Measurements from ENCODE around the gene WBP1L. TPM values are rescaled to one million over a fixed set of nuclear protein-coding genes. Genes with fewer than 3 reads are reported as not detected.

Gene WBP1L
- total RNA-seq, 2 experiments from 2014 or later = 11.8 to 12.0 TPM

- peaks cover 41% of the 10 kb centered on the region for H3K4me1 Mint-ChIP-seq
- DNase-seq = no peak
- H3K27ac Mint-ChIP-seq = peak overlapping the region; percentile 79
- H3K36me3 Mint-ChIP-seq = peaks cover 7% of the 10 kb centered on the region
- no peaks in the 10 kb centered on the region for H3K27me3 Mint-ChIP-seq
- peak overlapping the region; percentile 29 for H3K4me3 Mint-ChIP-seq
- no peaks in the 10 kb centered on the region for H3K9me3 Mint-ChIP-seq
Observed at GRCh38 chr10:102795453-102796406, 52.0 kb downstream of the WBP1L start.

GRCh38 chr10:102796407-102797176 lies 52.8 kb downstream of the WBP1L start:
- peak; percentile 65 for DNase-seq
- Mint-ChIP-seq H3K27ac (peak overlapping the region; percentile 74), H3K27me3 (no peaks in the 10 kb centered on the region), H3K9me3 (no peaks in the 10 kb centered on the region), H3K4me1 (peaks cover 46% of the 10 kb centered on the region), H3K36me3 (peaks cover 7% of the 10 kb centered on the region), H3K4me3 (peak overlapping the region; percentile 29)

- no peak overlapping the region for H3K4me3 Mint-ChIP-seq
- peaks cover 3% of the 10 kb centered on the region for H3K9me3 Mint-ChIP-seq
- H3K27ac Mint-ChIP-seq = no peak overlapping the region
- peaks cover 53% of the 10 kb centered on the region for H3K4me1 Mint-ChIP-seq
- H3K27me3 Mint-ChIP-seq = no peaks in the 10 kb centered on the region
- no peak for DNase-seq
- H3K36me3 Mint-ChIP-seq = peaks cover 20% of the 10 kb centered on the region
Observed at GRCh38 chr10:102799691-102800471, 56.1 kb downstream of the WBP1L start.

- Mint-ChIP-seq H3K27me3 (no peaks in the 10 kb centered on the region), H3K27ac (no peak overlapping the region), H3K9me3 (peaks cover 3% of the 10 kb centered on the region), H3K36me3 (peaks cover 19% of the 10 kb centered on the region), H3K4me3 (no peak overlapping the region), H3K4me1 (peaks cover 46% of the 10 kb centered on the region)
- no peak for DNase-seq
Observed at GRCh38 chr10:102800611-102801335, 57.0 kb downstream of the WBP1L start.

GRCh38 chr10:102801496-102801895 lies 57.7 kb downstream of the WBP1L start:
- peaks cover 3% of the 10 kb centered on the region for H3K9me3 Mint-ChIP-seq
- H3K4me3 Mint-ChIP-seq = no peak overlapping the region
- peaks cover 19% of the 10 kb centered on the region for H3K36me3 Mint-ChIP-seq
- no peak overlapping the region for H3K27ac Mint-ChIP-seq
- no peaks in the 10 kb centered on the region for H3K27me3 Mint-ChIP-seq
- no peak for DNase-seq
- H3K4me1 Mint-ChIP-seq = peaks cover 39% of the 10 kb centered on the region

- no peaks in the 10 kb centered on the region for H3K27me3 Mint-ChIP-seq
- H3K36me3 Mint-ChIP-seq = peaks cover 19% of the 10 kb centered on the region
- peak overlapping the region; percentile 89 for H3K27ac Mint-ChIP-seq
- DNase-seq = no peak
- H3K4me3 Mint-ChIP-seq = no peak overlapping the region
- H3K4me1 Mint-ChIP-seq = peaks cover 34% of the 10 kb centered on the region
- H3K9me3 Mint-ChIP-seq = peaks cover 3% of the 10 kb centered on the region
Observed at GRCh38 chr10:102801978-102802377, 58.2 kb downstream of the WBP1L start.

- Mint-ChIP-seq H3K27ac (peak overlapping the region; percentile 89), H3K4me3 (peak overlapping the region; percentile 8), H3K27me3 (no peaks in the 10 kb centered on the region), H3K36me3 (peaks cover 19% of the 10 kb centered on the region), H3K9me3 (peaks cover 3% of the 10 kb centered on the region), H3K4me1 (peaks cover 33% of the 10 kb centered on the region)
- peak; percentile 20 for DNase-seq
Observed at GRCh38 chr10:102802920-102803534, 59.3 kb downstream of the WBP1L start.

- H3K36me3 Mint-ChIP-seq = peaks cover 19% of the 10 kb centered on the region
- peaks cover 36% of the 10 kb centered on the region for H3K4me1 Mint-ChIP-seq
- no peaks in the 10 kb centered on the region for H3K27me3 Mint-ChIP-seq
- DNase-seq = no peak
- peaks cover 3% of the 10 kb centered on the region for H3K9me3 Mint-ChIP-seq
- H3K4me3 Mint-ChIP-seq = no peak overlapping the region
- peak overlapping the region; percentile 57 for H3K27ac Mint-ChIP-seq
Observed at GRCh38 chr10:102804382-102805055, 60.8 kb downstream of the WBP1L start.

- Mint-ChIP-seq H3K4me3 (no peak overlapping the region), H3K9me3 (peaks cover 3% of the 10 kb centered on the region), H3K27ac (peak overlapping the region; percentile 67), H3K27me3 (no peaks in the 10 kb centered on the region), H3K4me1 (peaks cover 22% of the 10 kb centered on the region), H3K36me3 (peaks cover 16% of the 10 kb centered on the region)
- DNase-seq = no peak
Observed at GRCh38 chr10:102808380-102808779, 64.6 kb downstream of the WBP1L start.

- no peaks in the 10 kb centered on the region for H3K9me3 Mint-ChIP-seq
- H3K27me3 Mint-ChIP-seq = no peaks in the 10 kb centered on the region
- no peak overlapping the region for H3K4me3 Mint-ChIP-seq
- no peak for DNase-seq
- peaks cover 14% of the 10 kb centered on the region for H3K4me1 Mint-ChIP-seq
- peaks cover 8% of the 10 kb centered on the region for H3K36me3 Mint-ChIP-seq
- no peak overlapping the region for H3K27ac Mint-ChIP-seq
Observed at GRCh38 chr10:102811346-102811745, 67.6 kb downstream of the WBP1L start.

GRCh38 chr10:102812231-102812876 lies 68.6 kb downstream of the WBP1L start:
- H3K27ac Mint-ChIP-seq = peak overlapping the region; percentile 66

GRCh38 chr10:102813017-102813541 lies 69.3 kb downstream of the WBP1L start:
- Mint-ChIP-seq H3K9me3 (no peaks in the 10 kb centered on the region), H3K36me3 (peaks cover 8% of the 10 kb centered on the region), H3K4me1 (peaks cover 14% of the 10 kb centered on the region), H3K27me3 (no peaks in the 10 kb centered on the region), H3K4me3 (no peak overlapping the region), H3K27ac (peak overlapping the region; percentile 66)
- no peak for DNase-seq

More at GRCh38 chr10:102812231-102812876, 68.6 kb downstream of the WBP1L start:
- peaks cover 14% of the 10 kb centered on the region for H3K4me1 Mint-ChIP-seq
- peaks cover 8% of the 10 kb centered on the region for H3K36me3 Mint-ChIP-seq
- no peak for DNase-seq
- H3K9me3 Mint-ChIP-seq = no peaks in the 10 kb centered on the region
- H3K4me3 Mint-ChIP-seq = no peak overlapping the region
- no peaks in the 10 kb centered on the region for H3K27me3 Mint-ChIP-seq

Measured in activated naive CD8-positive, alpha-beta T cell treated with anti-CD3 and anti-CD28 coated beads for 36 hours (primary cell).